Esophagus muscularis mucosa (tissue), 4 donors: ENCODE data around the gene SH2D1B. TPM values are rescaled to one million over a fixed set of nuclear protein-coding genes. Genes with fewer than 3 reads are reported as not detected.

Experiments
- DNase-seq: peaks from one replicate; pipeline ENCODE4 v3.0.0-alpha.2; 2017; ENCODE audit errors: extremely low spot score
- H3K27ac ChIP-seq, 4 donors: fragments of 200-600 bp; sonication (generic); replicated peaks in 1 of 4; 1 replicate in 3 of 4; 2 replicates in 1 of 4; pipeline ENCODE4 v1.5.1; 2016 to 2019; ENCODE audit warnings: mild to moderate bottlenecking in 1 of 4
- H3K27me3 ChIP-seq, 4 donors: fragments of 200-600 bp; sonication (generic); one replicate each; pipeline versions ENCODE4 v1.5.1 to v1.6.0; 2016 to 2019
- H3K36me3 ChIP-seq, 4 donors: fragments of 200-600 bp; sonication (generic); one replicate each; pipeline ENCODE4 v1.5.1; 2016 to 2019
- H3K4me1 ChIP-seq, 4 donors: fragments of 200-600 bp; sonication (generic); one replicate each; pipeline ENCODE4 v1.5.1; 2016 to 2019
- H3K4me3 ChIP-seq, 4 donors: fragments of 200-600 bp; sonication (generic); 1 replicate in 2 of 4; 2 replicates in 2 of 4; pipeline ENCODE4 v1.5.1; 2016 to 2019; ENCODE audit warnings: mild to moderate bottlenecking in 4 of 4, moderate library complexity in 1 of 4
- H3K9me3 ChIP-seq, 4 donors: fragments of 200-600 bp; sonication (generic); 1 replicate in 3 of 4; 2 replicates in 1 of 4; pipeline ENCODE4 v1.5.1; 2016 to 2019
- EP300 ChIP-seq: sonication (generic); formaldehyde crosslinking; IDR thresholded peaks from one replicate; pipeline ENCODE4 v1.6.1; 2017; ENCODE audit warnings: antibody characterized with exemption
- POLR2A ChIP-seq: fragments of 450-650 bp; IDR thresholded peaks from one replicate; pipeline ENCODE4 v1.6.1; 2017; ENCODE audit warnings: antibody characterized with exemption, moderate library complexity, mild to moderate bottlenecking, low read depth
- POLR2AphosphoS5 ChIP-seq, 2 donors: sonication (generic); formaldehyde crosslinking; IDR thresholded peaks; one replicate each; pipeline ENCODE4 v1.6.1; 2017; ENCODE audit warnings: antibody characterized with exemption in 2 of 2
- WGBS: methylation state at CpG from one replicate; pipeline ENCODE4 v1.1.5; 2018; 5-methylcytosine and 5-hydroxymethylcytosine counted together
- intact Hi-C: fragments of 100-400 bp; cut with DNase I; formaldehyde crosslinking; loops from one replicate; pipeline ENCODE4 v1.15.1; 2023
- total RNA-seq, 4 donors: library from RNA; depleted of rRNA; stranded (reverse); fragments of >200 nt; gene quantifications; one replicate each; pipeline versions ENCODE4 v1.1.0 to v1.2.1, GENCODE V29; 2016
- TF ChIP-seq, protein P1 (sequence below), 3 experiments: fragments of 200-600 bp in 2 of 3; fragments of 450-650 bp in 1 of 3; sonication (generic) in 2 of 3; IDR thresholded peaks; one replicate each; pipeline ENCODE4 v1.5.1; 2017 to 2019; ENCODE audit warnings: antibody characterized with exemption in 3 of 3, mild to moderate bottlenecking in 2 of 3, moderate library complexity in 1 of 3

SH2D1B gene
- total RNA-seq, 4 donors from 2014 or later, result 1.2 TPM; not detected in 3

DNA sequence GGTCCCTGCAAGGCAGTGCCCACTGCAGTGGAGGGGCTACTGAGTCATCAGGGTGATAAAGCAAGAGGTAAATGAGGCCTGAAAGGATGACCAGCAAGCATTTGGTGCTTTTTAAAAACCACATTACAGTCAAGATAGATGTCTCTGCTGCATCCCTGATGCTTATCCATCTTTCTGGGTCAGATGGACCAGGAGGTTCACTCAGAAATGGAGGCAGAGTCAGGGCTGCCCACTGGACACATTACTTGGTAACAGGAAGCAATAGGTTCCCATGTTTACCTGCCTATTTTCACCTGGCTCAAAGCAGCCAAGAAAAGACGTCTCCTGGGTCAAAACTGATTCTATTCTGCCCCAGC is 38.9 kb downstream of the SH2D1B start:
- WGBS, result 100% methylated on average over 1 of the region's 1 CpG
- intact Hi-C loops, result no loop called here
- H3K4me3 ChIP-seq, result no peak overlapping the region
- no peaks in the 10 kb centered on the region for H3K9me3 ChIP-seq
- H3K36me3 ChIP-seq, result no peaks in the 10 kb centered on the region
- H3K27ac ChIP-seq, result no peak overlapping the region
- H3K4me1 ChIP-seq, result no peaks in the 10 kb centered on the region
- TF ChIP-seq, protein P1, sequence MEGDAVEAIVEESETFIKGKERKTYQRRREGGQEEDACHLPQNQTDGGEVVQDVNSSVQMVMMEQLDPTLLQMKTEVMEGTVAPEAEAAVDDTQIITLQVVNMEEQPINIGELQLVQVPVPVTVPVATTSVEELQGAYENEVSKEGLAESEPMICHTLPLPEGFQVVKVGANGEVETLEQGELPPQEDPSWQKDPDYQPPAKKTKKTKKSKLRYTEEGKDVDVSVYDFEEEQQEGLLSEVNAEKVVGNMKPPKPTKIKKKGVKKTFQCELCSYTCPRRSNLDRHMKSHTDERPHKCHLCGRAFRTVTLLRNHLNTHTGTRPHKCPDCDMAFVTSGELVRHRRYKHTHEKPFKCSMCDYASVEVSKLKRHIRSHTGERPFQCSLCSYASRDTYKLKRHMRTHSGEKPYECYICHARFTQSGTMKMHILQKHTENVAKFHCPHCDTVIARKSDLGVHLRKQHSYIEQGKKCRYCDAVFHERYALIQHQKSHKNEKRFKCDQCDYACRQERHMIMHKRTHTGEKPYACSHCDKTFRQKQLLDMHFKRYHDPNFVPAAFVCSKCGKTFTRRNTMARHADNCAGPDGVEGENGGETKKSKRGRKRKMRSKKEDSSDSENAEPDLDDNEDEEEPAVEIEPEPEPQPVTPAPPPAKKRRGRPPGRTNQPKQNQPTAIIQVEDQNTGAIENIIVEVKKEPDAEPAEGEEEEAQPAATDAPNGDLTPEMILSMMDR (IDR thresholded peaks at IDR 0.05), result no peak
- TF ChIP-seq POLR2A, result no peak
- no peak for TF ChIP-seq POLR2AphosphoS5 (IDR thresholded peaks at IDR 0.05)
- no peak for TF ChIP-seq EP300
- no peak for DNase-seq
- no peaks in the 10 kb centered on the region for H3K27me3 ChIP-seq

DNA sequence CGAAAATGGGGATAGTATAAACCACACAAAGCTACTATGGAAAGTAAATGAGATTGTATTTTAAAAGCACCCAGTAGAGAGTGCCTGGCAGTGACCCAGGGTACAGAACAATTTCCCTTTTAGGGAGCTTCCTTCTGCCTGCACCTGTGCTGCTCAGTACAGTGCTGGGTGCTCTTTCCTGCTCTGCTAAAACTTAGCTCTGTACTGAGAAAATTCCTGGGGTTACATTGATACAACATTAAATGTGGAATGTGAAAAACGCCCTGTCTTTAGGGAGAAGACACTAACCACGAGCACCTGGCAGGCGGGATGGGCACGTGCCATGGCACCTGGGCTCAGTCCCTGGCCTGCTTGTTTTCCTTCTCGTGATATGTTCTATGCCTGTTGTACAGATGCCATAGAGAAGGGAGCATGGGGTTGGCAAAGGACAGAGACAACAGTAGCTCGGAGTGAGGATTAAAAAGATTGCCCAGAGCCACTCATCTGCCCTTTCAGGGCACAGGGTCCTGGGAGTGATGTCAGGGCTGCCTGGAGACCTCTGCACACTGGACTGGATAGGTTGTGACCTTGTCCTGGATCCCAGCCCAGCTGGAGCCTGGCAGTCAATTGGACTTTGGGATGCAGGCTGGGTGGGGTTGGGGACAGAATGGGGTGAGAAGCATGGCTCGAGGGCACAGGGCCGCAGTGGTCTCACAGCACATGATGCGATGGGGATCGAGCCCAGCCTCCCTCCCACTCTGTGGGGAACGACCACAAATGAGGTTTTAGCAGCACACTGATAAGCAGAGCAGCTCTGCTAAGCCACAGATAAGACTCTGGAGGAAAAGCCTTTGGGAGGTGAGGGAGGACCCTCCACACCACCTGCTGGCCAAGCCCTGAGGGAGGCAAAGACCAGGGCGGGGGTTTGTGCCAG is 39.5 kb downstream of the SH2D1B start:
- 75% methylated on average over 13 of the region's 13 CpGs for WGBS
- Histone ChIP-seq H3K4me1 (no peaks in the 10 kb centered on the region), H3K9me3 (no peaks in the 10 kb centered on the region), H3K4me3 (no peak overlapping the region), H3K27ac (no peak overlapping the region), H3K27me3 (no peaks in the 10 kb centered on the region), H3K36me3 (peaks cover 0 to 3% (median under 1%) of the 10 kb centered on the region in 4 donors)
- TF ChIP-seq POLR2AphosphoS5 (IDR thresholded peaks at IDR 0.05), result no peak
- intact Hi-C loops, result no loop called here
- no peak for DNase-seq

DNA sequence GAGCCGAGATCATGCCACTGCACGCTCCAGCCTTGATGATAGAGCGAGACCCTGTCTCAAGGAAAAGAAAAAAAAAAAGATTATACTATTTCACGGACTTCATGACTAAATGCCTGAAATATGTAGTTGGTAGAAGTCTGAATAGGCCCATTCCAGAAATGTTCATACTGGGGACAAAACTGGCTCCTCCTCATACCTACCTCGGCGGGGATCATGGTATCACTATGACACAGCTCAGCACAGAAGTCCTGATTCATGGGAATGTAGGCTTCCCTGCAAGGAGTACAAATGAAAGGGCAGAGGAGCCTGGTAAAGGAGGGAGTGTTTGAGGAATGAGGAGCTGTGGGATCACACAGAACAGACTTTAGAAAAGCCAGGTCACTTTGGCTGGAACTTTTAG is 40.3 kb downstream of the SH2D1B start:
- intact Hi-C loops, result no loop called here
- DNase-seq, result no peak
- Histone ChIP-seq H3K9me3 (no peaks in the 10 kb centered on the region), H3K27ac (no peak overlapping the region), H3K4me3 (no peak overlapping the region), H3K4me1 (no peaks in the 10 kb centered on the region), H3K27me3 (no peaks in the 10 kb centered on the region), H3K36me3 (peaks cover 0 to 10% (median 6%) of the 10 kb centered on the region in 4 donors)
- TF ChIP-seq POLR2AphosphoS5 (IDR thresholded peaks at IDR 0.05) (no peak), POLR2A (no peak), EP300 (no peak)
- TF ChIP-seq, protein P1 (IDR thresholded peaks at IDR 0.05), result no peak
- 90% methylated on average over 6 of the region's 6 CpGs for WGBS

DNA sequence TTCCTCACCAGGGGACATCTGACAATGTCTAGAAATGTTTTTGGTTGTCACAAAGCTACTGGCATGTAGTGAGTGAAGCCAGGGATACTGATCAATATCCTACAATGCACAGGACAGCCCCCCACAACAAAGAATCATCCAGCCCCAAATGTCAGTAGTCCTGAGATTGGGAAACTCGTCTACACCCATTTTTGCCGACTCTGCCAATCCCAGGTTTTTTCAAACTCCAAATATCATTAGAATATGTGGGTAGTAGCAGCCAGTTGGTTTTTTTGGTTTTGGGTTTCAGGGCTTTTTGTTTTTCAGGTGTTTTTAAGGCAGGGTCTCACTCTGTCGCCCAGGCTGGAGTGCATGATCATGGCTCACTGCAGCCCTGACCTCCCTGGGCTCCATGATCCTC is 41.2 kb downstream of the SH2D1B start:
- Histone ChIP-seq H3K27me3 (no peaks in the 10 kb centered on the region), H3K36me3 (peaks cover 0 to 13% (median 6%) of the 10 kb centered on the region in 4 donors), H3K4me3 (no peak overlapping the region), H3K9me3 (no peaks in the 10 kb centered on the region), H3K27ac (no peak overlapping the region), H3K4me1 (no peaks in the 10 kb centered on the region)
- no peak for DNase-seq
- intact Hi-C loops, result no loop called here
- TF ChIP-seq POLR2AphosphoS5 (IDR thresholded peaks at IDR 0.05) (no peak), POLR2A (no peak), EP300 (no peak)
- TF ChIP-seq, protein P1 (IDR thresholded peaks at IDR 0.05), result no peak
- WGBS, result 91% methylated on average over 3 of the region's 3 CpGs

DNA sequence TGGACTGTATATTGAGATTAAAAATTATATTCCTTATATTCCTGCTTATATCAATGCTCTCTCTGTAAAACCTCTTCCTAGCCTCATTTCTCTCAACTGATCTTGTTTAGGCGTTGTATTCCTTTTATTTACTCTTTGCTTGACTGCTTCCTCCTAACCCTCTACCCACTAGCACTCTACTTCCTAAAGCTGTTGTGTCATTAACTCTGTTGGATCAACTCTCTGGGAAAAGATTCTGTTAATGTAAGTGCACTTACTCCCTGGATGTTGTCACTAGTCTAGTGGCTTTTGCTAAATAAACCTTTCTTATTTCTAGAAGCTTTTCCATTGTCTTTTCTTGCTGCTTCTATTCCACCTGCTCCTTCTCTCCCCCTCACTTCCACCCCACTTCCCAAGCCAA is 41.8 kb downstream of the SH2D1B start:
- peaks cover 0 to 13% (median 6%) of the 10 kb centered on the region in 4 donors for H3K36me3 ChIP-seq
- TF ChIP-seq EP300 (no peak), POLR2AphosphoS5 (IDR thresholded peaks at IDR 0.05) (no peak), POLR2A (no peak)
- TF ChIP-seq, protein P1 (IDR thresholded peaks at IDR 0.05), result no peak
- no peaks in the 10 kb centered on the region for H3K9me3 ChIP-seq
- no peak overlapping the region for H3K27ac ChIP-seq
- 96% methylated on average over 1 of the region's 1 CpG for WGBS
- intact Hi-C loops, result no loop called here
- H3K4me3 ChIP-seq, result no peak overlapping the region
- no peaks in the 10 kb centered on the region for H3K27me3 ChIP-seq
- H3K4me1 ChIP-seq, result no peaks in the 10 kb centered on the region
- DNase-seq, result no peak
